HG03342 (cell line): ENCODE results near the gene KNL1.
"Not testable (repeated sequence)": the region's sequence is repeated elsewhere in the genome, so short reads cannot be mapped to it uniquely, and the experiment has no call there.

ENCODE experiments used
- ATAC-seq: cut with Tn5 transposase; IDR thresholded peaks from one replicate; pipeline ENCODE4 v1.9.1; 2021; ENCODE audit warnings: mild to moderate bottlenecking, moderate library complexity; ENCODE audit not compliant: unreplicated experiment

KNL1 gene, protein sequence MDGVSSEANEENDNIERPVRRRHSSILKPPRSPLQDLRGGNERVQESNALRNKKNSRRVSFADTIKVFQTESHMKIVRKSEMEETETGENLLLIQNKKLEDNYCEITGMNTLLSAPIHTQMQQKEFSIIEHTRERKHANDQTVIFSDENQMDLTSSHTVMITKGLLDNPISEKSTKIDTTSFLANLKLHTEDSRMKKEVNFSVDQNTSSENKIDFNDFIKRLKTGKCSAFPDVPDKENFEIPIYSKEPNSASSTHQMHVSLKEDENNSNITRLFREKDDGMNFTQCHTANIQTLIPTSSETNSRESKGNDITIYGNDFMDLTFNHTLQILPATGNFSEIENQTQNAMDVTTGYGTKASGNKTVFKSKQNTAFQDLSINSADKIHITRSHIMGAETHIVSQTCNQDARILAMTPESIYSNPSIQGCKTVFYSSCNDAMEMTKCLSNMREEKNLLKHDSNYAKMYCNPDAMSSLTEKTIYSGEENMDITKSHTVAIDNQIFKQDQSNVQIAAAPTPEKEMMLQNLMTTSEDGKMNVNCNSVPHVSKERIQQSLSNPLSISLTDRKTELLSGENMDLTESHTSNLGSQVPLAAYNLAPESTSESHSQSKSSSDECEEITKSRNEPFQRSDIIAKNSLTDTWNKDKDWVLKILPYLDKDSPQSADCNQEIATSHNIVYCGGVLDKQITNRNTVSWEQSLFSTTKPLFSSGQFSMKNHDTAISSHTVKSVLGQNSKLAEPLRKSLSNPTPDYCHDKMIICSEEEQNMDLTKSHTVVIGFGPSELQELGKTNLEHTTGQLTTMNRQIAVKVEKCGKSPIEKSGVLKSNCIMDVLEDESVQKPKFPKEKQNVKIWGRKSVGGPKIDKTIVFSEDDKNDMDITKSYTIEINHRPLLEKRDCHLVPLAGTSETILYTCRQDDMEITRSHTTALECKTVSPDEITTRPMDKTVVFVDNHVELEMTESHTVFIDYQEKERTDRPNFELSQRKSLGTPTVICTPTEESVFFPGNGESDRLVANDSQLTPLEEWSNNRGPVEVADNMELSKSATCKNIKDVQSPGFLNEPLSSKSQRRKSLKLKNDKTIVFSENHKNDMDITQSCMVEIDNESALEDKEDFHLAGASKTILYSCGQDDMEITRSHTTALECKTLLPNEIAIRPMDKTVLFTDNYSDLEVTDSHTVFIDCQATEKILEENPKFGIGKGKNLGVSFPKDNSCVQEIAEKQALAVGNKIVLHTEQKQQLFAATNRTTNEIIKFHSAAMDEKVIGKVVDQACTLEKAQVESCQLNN (N-terminal part only)

DNA sequence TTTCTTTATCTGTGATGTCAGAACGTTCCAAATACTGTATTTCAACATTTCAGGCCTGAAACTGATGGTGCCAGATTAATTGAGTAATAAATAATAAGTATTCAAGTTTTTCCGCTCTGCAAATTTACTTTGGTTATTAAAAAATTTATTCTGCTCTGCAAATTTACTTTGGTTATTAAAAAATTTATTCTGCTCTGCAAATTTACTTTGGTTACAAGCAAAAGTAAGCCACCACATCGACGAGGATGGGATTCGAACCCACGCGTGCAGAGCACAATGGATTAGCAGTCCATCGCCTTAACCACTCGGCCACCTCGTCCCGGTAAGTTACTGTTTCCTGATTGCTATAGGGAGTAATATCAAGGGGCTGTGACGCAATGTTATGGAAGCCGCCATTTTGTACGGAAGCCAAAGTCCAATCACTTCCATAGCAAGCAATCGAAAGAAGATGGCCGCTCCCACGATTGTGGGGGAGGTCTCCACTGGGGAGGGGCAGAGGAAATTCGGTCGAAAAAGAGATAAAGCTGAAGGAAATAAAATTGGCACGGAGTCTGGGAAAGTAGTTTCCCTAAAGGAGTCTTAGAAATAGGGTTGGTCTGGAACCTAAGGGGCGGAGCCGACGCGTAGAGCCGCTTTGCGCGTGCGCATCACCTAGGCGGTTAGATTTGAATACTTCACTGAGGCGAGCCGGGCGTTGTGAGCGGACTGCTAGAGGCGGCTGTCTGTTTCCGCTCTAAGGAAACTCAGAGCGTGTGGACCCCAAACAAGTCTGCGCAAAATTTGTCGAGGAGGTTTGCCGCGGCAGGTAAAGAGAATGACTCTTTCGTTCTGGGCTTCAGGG, at the start of gene KNL1:
Gene KNL1, plus strand, starts transcription at position 662 of the 841 bp plus-strand sequence. CDS start 8,683 bp downstream, outside the sequence.
- ATAC-seq = peak; percentile 68

DNA sequence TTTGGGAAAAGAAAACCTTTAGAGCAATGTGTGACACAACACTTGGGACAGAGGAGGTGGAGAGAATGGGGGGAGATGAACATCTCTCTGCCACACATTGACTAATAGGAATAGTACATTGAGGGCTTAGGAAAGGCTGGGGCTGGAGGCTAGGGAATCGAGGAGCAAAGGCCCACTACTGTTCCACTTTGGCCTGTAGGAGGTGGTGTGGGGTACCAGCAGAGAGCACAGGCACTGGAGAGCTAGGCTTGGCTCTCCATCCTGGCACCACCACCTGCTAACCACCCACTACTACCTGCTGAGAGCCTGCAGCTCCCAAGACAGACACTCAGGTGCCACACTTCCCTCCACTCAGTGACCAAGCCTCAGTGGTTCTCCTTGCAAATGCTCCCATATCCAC, 48.6 kb upstream of the KNL1 start:
- ATAC-seq = no peak

- ATAC-seq = no peak
Observed at GRCh38 chr15:40548610-40549009, 45.4 kb upstream of the KNL1 start.

DNA sequence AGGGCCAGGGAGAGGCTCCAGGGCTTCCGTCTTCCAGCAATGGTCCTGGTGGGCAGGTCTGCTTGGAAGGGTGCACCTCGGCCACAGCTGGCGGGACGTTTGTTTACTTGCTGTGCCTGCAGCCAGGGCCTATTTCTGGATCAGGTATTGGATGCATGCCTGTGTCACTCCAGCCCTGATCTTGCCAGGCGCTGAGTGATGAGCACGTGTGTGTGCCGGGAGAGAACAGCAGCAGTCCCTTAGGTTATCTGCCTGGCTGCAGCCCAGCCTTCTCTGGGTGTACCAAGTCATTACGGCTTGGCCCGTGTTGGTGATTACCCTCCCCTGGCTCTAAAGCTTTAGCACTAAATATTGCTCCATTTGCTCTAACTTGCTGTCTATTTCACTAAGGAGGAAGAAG, 44.2 kb upstream of the KNL1 start:
- ATAC-seq = peak; percentile 4

GRCh38 chr15:40550341-40551037, 43.6 kb upstream of the KNL1 start:
- peak; percentile 74 for ATAC-seq

GRCh38 chr15:40554161-40554525, 39.9 kb upstream of the KNL1 start:
- ATAC-seq = no peak

DNA sequence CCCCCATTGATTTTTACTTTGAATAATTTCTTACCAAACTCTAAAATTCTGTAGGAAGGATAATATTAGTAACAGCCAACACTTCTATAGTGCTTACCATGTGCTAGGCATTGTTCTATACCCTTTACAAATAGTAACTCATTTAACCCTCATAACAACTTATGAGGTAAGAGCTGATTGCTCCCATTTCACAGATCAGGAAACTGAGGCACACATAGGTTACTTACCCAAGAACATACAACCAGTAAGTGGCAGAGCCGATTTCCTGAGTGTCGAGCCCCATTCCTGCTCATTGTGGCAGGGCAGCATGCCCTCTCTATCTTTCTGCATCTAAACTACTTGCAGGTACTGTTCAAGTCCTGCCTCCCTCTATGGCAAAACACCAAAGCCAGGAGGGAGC, 38.2 kb upstream of the KNL1 start:
- ATAC-seq = no peak

GRCh38 chr15:40558952-40559742, 34.9 kb upstream of the KNL1 start:
- ATAC-seq = no peak

DNA sequence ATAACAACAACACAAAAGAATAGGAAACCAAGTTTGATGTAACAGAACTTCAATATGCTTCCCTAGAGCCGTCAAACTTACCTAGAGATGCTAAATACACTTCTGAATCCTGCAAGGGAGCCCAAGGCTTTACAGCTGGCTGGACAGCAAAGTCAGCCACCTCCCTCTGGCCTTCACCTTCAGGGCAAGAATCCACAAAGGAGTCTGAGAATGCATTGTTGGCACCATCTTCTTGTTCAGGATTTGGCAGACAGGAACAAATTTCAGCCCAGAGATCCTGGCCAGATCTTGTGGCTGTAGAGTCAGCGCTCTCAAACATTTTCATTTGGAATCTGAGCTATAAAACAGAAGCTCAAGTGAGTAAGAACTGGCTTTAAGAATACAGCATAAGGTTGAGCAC, 31.4 kb upstream of the KNL1 start:
- no peak for ATAC-seq

DNA sequence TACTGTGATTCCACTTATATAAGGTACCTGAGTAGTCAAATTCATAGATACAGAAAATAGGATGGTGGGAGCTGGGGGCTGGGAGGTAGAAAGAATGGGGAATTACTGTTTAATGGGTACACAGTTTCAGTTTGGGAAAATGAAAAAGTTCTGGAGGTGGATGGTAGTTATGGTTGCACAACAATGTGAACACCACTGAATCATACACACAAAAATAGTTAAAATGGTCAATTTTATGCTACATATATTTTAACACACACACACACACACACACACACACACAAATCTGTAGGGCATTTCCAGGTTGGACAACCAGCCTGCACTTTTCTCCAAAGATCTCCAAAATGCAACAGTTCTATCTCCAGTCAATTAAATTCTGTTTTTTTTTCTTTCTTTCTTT, 30.6 kb upstream of the KNL1 start:
- ATAC-seq = no peak

- ATAC-seq = peak; percentile 93
Observed at GRCh38 chr15:40564591-40565332, 29.3 kb upstream of the KNL1 start, which contains the start of gene CCDC32. Gene CCDC32, minus strand, starts transcription at chr15:40565042. Its CDS starts 2,027 bp downstream, at chr15:40563015.

GRCh38 chr15:40565333-40566238, 28.5 kb upstream of the KNL1 start:
- no peak for ATAC-seq

- no peak for ATAC-seq
Observed at GRCh38 chr15:40567111-40567510, 26.9 kb upstream of the KNL1 start.

DNA sequence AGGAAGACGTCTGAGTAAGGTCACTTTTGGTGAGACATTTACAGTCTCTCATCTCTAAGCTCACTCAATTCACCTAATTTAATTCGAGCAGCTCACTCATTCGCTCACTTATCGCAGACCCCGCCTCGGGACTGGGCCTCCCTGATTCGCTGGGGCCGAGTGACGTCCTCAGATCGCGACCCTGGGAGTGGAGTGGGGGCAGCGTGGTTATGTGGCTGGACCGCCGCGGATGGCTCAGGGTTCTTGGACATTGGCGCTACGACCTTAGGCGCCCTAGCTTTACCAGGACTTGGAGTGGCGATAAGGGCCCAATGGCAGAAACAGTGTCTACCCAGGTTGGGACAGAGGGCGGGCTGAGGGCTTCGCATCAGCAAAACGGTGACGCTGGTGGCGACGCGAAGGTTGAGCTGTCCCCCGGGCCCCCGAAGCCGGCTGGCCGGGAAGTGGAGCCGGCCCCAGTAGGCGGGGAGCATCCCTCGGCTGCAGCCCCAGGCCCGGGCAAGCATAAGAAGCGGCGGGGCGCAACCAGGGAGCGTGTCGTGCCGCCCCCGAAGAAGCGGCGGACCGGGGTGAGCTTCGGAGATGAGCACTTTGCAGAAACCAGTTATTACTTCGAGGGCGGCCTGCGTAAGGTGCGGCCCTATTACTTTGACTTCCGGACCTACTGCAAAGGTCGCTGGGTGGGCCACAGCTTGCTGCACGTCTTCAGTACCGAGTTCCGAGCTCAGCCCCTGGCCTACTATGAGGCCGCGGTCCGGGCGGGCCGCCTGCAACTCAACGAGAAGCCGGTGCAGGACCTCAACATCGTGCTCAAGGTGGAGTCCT, 24.7 kb upstream of the KNL1 start, which contains the start of gene RPUSD2:
Gene RPUSD2, plus strand, starts transcription at position 171 of the 825 bp plus-strand sequence. Its CDS starts 39 bp downstream, at position 210.
- peak; percentile 56 for ATAC-seq

GRCh38 chr15:40575113-40575512, 18.9 kb upstream of the KNL1 start:
- ATAC-seq = no peak

GRCh38 chr15:40576914-40577313, 17.1 kb upstream of the KNL1 start:
- not testable (repeated sequence) for ATAC-seq
